Effector CD4-positive, alpha-beta T cell (primary cell): ENCODE data around the gene CSTF1.

Source experiments
- DNase-seq: peaks from one replicate; pipeline ENCODE4 v3.0.0-alpha.2; 2020
- total RNA-seq: gene quantifications from one replicate; lab custom pipeline; 2026; lab: John Stamatoyannopoulos, UW

The CSTF1 gene
- 28.3 reads per million, percentile 55 among the genes with 10 or more reads in this experiment for total RNA-seq

DNA sequence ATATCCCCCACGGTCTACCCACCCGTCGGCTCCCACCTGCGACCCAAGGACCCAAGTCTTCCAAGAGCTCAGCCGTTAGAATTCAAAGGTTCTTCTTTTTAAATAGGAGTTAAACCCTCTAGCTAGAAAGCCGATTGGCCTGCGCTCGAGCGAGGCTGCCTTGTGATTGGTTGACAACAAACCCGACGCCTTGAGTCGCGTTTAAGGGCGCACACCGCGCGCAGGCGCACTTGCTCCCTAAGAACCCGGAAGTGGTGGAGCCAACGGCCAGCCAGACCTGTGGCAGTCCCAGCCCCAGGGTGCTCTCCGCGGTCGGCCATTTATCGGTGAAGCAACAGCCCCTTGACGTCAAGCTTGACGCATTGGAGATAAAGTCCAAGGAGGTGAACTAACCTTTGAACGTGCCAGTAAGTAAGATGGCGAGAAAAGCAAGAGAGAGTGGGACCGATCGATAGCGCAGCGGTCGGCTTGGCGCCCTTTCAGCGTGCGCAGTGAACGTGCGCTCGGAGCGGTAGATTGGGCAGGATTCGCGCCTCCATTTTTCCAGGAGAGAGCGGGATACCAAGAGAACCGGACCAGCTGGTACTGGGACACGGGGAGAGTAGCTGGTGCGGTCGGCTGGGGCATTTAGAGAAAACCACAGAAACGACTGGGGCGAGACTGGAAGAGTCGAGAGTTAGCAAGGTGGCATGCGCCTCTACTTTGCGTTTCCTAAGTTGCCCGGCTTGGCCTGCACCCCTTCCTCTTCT, at the start of gene CSTF1, which contains the start of gene AURKA:
TSS of gene CSTF1 (plus strand) at position 514 of the 749 bp plus-strand sequence. CDS start 2,908 bp downstream, outside the sequence.
TSS of gene AURKA (minus strand) at position 84 of the 749 bp plus-strand sequence. CDS start 4,018 bp downstream, outside the sequence.
- peak; percentile 100 for DNase-seq

- no peak for DNase-seq
Observed at GRCh38 chr20:56342783-56343182, 49.7 kb upstream of the CSTF1 start.

- no peak for DNase-seq
Observed at GRCh38 chr20:56343861-56344381, 48.5 kb upstream of the CSTF1 start.

- DNase-seq, result no peak
Observed at GRCh38 chr20:56345911-56346310, 46.5 kb upstream of the CSTF1 start.

- no peak for DNase-seq
Observed at GRCh38 chr20:56347628-56348304, 44.7 kb upstream of the CSTF1 start.

DNA sequence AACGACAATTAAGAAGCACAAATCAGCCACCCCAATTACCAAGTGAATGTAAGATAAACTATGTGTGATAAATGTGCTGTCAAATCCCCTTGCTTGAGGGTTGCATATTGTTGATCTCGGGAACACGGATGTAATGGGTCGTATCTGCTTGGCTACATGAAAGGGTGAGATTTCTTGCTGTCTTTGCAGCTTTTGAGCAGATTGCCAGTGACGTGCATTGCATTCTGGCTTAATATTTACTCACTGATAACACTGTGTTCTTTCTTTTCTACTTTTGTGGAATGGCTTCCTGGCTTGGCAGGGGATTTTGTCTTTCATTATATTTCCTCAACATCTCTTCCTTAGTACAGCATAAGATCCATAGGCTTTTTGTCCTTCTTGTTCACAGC, 44.1 kb upstream of the CSTF1 start:
- no peak for DNase-seq

- DNase-seq, result no peak
Observed at GRCh38 chr20:56348746-56349145, 43.7 kb upstream of the CSTF1 start.

- no peak for DNase-seq
Observed at GRCh38 chr20:56350842-56351241, 41.6 kb upstream of the CSTF1 start.

DNA sequence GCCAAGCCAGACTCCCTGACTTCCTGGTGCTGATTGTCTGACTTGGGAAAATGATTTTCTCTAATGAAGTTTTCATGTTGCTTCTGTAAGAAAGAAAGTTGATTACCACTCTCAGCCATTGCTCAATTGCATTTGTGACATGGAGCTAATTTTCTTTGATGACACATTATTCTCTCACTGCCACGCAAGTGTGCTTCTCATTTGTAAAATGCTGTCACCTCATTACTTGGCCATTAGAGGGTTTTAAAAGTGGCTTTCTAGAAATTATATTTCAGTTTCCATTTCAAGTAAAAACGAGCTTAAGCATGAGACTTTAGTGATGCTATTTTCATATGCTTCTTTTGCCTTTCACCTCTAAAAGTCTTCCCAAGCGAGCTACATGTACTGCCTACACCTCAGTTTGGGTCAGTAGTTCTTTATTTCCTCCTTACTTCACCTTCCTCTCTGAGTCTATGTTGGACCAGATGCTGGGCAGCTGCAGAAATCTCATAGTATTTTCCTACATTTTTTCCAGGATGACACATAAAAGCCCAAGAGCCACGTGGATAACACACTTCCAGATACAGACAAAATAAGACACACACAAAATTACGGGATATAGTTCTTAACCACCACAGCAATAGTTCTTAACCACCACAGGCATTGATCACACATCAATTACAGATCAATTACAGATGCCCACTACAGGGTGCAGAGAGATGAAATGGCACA, 39.9 kb upstream of the CSTF1 start:
- no peak for DNase-seq

DNA sequence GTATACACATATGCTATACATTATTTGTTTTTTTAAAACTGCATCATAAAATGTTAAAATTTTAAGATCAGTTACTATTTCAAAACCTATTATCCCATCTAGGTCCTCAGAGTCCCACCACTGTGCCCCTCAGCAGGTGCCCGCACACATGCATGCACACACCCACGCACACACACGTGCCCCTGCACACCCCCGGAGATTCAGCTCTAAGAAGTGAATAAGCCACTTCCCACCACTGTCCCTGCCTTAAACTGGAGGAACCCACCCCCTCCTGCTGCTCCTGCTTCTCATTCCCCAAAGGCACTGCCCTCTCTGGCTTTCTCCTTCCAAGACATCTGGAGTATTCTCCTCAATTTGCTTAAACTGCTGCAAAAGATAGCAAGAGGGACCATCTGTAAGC, 39.1 kb upstream of the CSTF1 start:
- DNase-seq, result no peak

DNA sequence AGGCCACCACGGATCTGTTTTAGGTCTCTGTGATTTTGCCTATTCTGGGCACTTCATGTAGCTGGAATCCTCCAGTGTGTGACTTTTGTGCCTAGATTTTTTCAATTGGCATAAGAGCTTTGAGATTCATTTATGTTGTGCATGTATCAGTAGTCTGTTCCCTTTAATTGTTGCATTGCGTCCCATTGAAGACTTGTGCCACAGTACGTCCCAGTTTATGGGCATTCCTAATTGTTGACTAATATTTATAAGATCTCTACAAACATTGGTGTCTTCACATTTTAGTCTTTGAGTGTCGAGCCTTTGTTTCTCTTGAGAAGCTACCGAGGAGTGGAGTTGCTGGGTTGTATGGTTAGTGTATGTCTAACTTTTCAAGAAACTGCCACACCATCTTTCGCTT, 34.4 kb upstream of the CSTF1 start:
- no peak for DNase-seq

GRCh38 chr20:56358600-56359211, 33.7 kb upstream of the CSTF1 start, which contains the start of gene FAM210B:
Gene FAM210B (plus strand): TSS chr20:56358974. CDS start chr20:56359006, 32 bp downstream.
- DNase-seq, result peak; percentile 71

GRCh38 chr20:56359212-56360132, 33.0 kb upstream of the CSTF1 start:
- no peak for DNase-seq

- no peak for DNase-seq
Observed at GRCh38 chr20:56360133-56360907, 32.1 kb upstream of the CSTF1 start.

GRCh38 chr20:56360908-56361205, 31.6 kb upstream of the CSTF1 start:
- DNase-seq, result no peak

GRCh38 chr20:56361900-56362299, 30.5 kb upstream of the CSTF1 start:
- DNase-seq, result no peak

- no peak for DNase-seq
Observed at GRCh38 chr20:56362833-56363413, 29.5 kb upstream of the CSTF1 start.

GRCh38 chr20:56363491-56363890, 29.0 kb upstream of the CSTF1 start:
- DNase-seq, result no peak

GRCh38 chr20:56368351-56369134, 23.9 kb upstream of the CSTF1 start:
- no peak for DNase-seq

DNA sequence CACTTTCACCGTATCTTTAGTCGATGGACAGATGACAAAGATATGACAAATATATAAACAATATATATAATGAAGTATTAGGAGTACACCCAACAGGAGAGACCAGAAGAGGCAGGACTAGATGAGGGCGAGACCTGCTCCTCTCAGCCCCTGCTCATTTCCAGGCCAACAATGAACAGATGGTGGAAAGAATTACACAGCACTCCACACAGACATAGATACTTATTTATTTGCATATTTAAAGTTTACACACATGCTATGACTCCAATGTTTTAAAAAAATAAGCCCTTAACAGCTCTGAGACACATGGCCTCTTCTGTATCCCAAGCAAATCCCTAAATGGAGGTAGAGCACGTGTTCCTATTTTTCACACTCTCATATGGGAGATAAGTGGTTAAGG, 23.3 kb upstream of the CSTF1 start:
- DNase-seq, result no peak
